Stimulated activated CD4-positive, alpha-beta T cell treated with anti-CD3 and anti-CD28 coated beads, TNF-alpha, amount 100 ng/mL, for 1 hour (primary cell): Measurements from ENCODE around the gene TRAPPC2.
"Not testable (repeated sequence)": the region's sequence is repeated elsewhere in the genome, so short reads cannot be mapped to it uniquely, and the experiment has no call there.

ENCODE experiments used
- DNase-seq, 3 donors: peaks; one replicate each; pipeline ENCODE4 v3.0.0-alpha.2; 2020; ENCODE audit warnings: low read depth in 3 of 3, low spot score in 1 of 3

TRAPPC2 gene

GRCh38 chrX:13699183-13699826, 35.1 kb downstream of the TRAPPC2 start:
- DNase-seq, result no peak

GRCh38 chrX:13698432-13698831, 36.0 kb downstream of the TRAPPC2 start:
- DNase-seq, result no peak

DNA sequence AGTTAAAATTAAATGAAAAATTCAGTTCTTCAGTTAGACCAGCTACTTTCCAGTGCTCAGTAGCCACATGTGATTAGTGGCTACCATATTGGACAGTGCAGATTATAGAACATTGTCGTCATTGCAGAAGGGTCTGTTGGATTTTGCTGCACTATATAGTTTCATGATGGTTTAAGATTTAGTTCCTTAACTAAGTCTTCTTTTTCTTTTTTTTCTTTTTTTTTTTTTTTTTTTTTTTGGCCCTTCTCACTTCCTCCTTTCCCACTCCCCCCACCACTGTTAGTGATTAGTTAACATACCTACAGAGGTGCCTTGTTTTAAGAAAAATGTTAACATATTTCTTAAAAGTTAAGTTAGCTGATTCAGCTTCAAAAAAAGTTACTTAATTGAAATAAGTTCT, 36.4 kb downstream of the TRAPPC2 start:
- DNase-seq, result no peak

- DNase-seq, result no peak
These were observed 37.0 kb downstream of the TRAPPC2 start for GRCh38 chrX:13697455-13697854.

DNA sequence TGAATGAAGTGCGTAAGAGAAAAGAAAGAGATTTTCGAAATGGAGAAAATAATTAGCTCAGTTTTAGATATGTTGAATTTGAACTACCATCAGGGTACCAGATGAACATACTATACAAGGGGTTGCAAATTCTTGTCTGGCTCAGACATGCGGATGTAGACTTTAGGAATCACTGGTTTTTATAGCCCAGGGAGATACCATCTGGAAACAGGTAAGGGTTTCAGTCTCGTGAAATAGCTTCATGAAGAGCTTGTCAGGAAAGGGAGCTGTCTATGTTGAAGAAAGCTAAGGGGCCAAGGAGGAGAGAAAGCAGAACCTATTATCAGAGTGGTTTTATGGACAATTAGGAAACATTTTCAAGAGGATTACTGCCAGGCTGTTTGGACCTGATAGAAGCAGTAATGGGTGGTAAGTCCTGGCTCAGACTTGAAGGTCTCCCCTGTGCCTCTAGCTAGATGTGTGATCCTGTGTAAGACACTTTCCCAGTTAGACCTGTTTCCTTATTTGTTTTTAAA, 38.8 kb downstream of the TRAPPC2 start:
- DNase-seq, result no peak

DNA sequence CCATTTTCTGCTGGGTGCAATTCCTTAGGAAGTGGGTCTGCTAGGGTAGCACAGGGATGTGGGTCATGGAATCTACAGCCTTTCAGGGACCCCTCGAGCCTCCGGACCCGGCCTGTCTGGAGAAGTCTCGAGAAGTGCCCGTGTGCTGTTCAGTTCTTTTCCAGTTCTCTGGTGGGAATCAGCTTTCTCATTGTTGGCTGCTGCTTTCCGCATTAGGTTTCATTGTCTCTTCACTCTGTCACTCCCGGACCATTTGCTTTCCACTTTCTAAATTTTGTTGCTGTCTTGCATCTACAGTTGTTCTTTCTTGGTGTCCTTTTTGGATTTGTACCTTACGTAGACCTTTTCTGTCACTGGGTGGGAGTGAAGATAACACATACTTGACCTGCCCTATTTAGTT, 39.4 kb downstream of the TRAPPC2 start:
- no peak for DNase-seq

- no peak for DNase-seq
These were observed 40.1 kb downstream of the TRAPPC2 start for GRCh38 chrX:13694359-13694758.

DNA sequence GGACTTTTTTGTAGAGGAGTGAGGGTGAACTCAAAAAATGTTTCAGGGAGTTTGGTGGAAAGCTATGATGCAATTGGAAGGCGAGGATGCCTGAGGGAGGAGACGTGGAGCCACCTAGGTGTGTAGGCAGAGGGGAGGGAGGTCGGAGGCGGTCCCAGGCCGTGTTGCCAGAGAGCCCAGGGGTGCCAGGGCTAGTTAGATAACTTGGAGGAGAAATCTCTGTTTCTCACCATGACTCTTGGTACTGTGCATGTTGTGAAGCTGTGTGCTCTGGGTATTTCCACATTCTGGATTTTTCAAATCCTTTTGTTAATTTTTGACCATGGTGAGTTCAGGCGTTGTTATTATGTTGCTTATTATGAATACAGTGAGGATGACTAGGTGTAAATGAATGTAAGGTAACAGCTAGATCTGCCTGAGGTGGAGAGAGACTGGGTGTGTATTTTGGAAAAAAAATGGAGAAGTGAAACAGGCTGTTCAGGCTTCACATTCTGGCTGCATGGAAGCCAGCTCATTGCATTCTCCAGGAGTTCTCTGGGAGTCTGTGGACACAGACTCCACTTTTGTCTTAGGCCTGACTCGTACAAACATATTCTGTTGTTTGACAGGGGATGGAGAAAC, 41.0 kb downstream of the TRAPPC2 start:
- DNase-seq, result no peak

- no peak for DNase-seq
These were observed 41.6 kb downstream of the TRAPPC2 start for GRCh38 chrX:13692771-13693231.

GRCh38 chrX:13691841-13692371, 42.5 kb downstream of the TRAPPC2 start:
- DNase-seq, result no peak

DNA sequence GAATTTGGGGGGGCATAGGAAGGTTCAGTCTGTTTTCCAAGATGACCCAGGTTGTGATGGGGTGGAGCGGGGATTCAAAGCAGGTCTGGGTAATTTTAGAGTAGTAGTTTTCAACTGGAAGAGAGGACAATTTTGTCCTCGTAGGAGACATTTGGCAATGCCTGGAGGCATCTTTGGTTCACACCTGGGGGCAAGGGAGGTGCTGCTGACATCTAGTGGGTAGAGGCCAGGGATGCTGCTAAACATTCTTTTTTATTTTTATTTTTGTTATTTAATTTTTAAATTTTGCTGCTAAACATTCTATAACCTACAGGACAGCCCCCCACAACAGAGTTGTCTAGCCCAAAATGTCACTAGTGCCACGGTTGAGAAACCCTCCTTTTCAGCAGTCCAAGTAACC, 43.6 kb downstream of the TRAPPC2 start:
- DNase-seq, result no peak

GRCh38 chrX:13689741-13690211, 44.6 kb downstream of the TRAPPC2 start:
- no peak for DNase-seq

GRCh38 chrX:13688958-13689740, 45.3 kb downstream of the TRAPPC2 start, which contains the start of gene RAB9A:
RAB9A (plus strand) TSS chrX:13689128; CDS start chrX:13708747, 19,619 bp downstream.
- DNase-seq, result peak; percentile 32 to 79 (median 53)

GRCh38 chrX:13688384-13688957, 45.9 kb downstream of the TRAPPC2 start:
- DNase-seq, result no peak

GRCh38 chrX:13687203-13687602, 47.2 kb downstream of the TRAPPC2 start:
- no peak for DNase-seq

DNA sequence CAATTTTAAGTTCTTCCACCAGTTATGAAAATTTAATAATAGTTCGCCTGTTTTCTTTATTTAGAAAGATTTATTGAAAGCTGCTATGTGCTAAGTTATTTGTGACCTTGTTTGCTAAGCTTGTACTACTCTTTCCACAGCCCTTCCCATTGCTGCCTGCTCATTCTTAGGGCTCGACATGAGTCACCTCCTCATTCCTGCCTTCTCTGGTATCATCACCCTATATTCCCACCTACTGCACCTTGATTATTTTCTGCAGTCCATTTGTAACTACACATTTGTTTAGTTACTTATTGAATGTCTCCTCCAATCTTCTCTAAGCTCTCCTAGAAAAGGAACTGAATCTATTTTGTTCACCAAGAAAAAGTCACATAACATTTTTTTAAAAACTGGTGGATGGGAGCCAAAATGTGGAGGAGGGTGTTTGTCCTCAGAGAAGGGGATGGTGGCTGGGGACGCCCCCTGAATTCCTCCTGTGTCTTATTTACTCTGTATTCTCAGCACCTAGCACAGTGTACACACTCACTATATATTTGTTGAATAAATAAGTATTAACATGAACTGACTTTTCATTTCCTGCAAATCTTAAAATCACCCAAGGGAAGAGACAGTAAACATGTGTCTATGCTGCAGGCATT, 49.2 kb downstream of the TRAPPC2 start:
- no peak for DNase-seq

GRCh38 chrX:13684361-13684760, 50.1 kb downstream of the TRAPPC2 start:
- no peak for DNase-seq

GRCh38 chrX:13681595-13681994, 52.8 kb downstream of the TRAPPC2 start:
- DNase-seq, result no peak

DNA sequence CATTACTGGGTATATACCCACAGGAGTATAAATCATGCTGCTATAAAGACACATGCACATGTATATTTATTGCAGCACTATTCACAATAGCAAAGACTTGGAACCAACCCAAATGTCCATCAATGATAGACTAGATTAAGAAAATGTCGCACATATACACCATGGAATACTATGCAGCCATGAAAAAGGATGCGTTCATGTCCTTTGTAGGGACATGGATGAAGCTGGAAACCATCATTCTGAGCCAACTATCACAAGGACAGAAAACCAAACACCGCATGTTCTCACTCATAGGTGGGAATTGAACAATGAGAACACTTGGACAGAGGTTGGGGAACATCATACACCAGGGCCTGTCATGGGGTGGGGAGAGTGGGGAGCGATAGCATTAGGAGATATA, 54.7 kb downstream of the TRAPPC2 start:
- DNase-seq, result not testable (repeated sequence)

GRCh38 chrX:13676885-13677284, 57.5 kb downstream of the TRAPPC2 start:
- DNase-seq, result no peak

DNA sequence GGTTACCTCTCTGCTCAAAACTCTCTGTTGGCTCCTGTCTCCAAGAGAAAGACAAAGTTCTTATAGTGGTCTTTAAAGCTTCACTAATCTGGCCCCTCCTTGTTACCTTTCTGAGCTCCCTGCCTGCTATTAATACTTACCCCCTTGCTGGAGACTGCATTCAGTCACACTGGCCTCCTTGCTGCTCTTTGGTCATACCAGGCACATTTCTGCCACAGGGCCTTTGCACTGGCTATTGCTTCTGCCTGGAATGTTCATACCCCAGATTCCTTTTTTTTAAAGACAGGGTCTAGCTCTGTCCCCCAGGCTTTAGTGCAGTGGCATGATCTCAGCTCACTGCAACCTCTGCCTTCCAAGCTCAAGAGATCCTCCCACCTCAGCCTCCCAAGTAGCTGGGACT, 61.4 kb downstream of the TRAPPC2 start:
- no peak for DNase-seq
